ENCODE data around the gene WDR91. TPM values are rescaled to one million over a fixed set of nuclear protein-coding genes. Genes with fewer than 3 reads are reported as not detected.

WDR91 gene
- 14.3 TPM for total RNA-seq
- polyA plus RNA-seq, result 19.8 TPM
- long read RNA-seq, donor 1, result 0 reads
- long read RNA-seq, donor 2, result 0 reads
- long read RNA-seq, donor 3, partial matches to known transcripts, result 0 of 1 reads
- long read RNA-seq, donor 3, other reads (novel, unspliced or antisense), result 0 of 1 reads
- long read RNA-seq, donor 4, full-length matches to known transcripts, result 1 of 1 reads
- long read RNA-seq, donor 4, partial matches to known transcripts, result 0 of 1 reads
- long read RNA-seq, donor 4, other reads (novel, unspliced or antisense), result 0 of 1 reads
- long read RNA-seq, donor 5, full-length matches to known transcripts, result 6 of 6 reads
- long read RNA-seq, donor 5, partial matches to known transcripts, result 0 of 6 reads
- long read RNA-seq, donor 5, other reads (novel, unspliced or antisense), result 0 of 6 reads
- long read RNA-seq, donor 6, result 0 reads
- long read RNA-seq, donor 7, partial matches to known transcripts, result 0 of 3 reads
- long read RNA-seq, donor 7, other reads (novel, unspliced or antisense), result 0 of 3 reads
- long read RNA-seq, donor 8, result 0 reads
- long read RNA-seq, donor 9, result 0 reads
- long read RNA-seq, donor 10, full-length matches to known transcripts, result 1 of 1 reads
- long read RNA-seq, donor 10, partial matches to known transcripts, result 0 of 1 reads
- long read RNA-seq, donor 10, other reads (novel, unspliced or antisense), result 0 of 1 reads

- DNase-seq (ENCODE audit: low read depth in 6 of 9, low spot score in 9 of 9), result peak; percentile 65 to 96 (median 91)
- WGBS, result 1% methylated on average over 82 of the region's 82 CpGs
- peak within 1 kb of the TSS; percentile 78 to 94 for H3K27ac ChIP-seq (ENCODE audit: low read depth in 1 of 2, low read length in 1 of 2)
- peaks cover 7 to 13% of the 10 kb centered on the region in 2 donors for H3K4me1 ChIP-seq (ENCODE audit: control insufficient read depth in 2 of 2, insufficient read depth in 2 of 2, low read length in 2 of 2)
- H3K9me3 ChIP-seq (ENCODE audit: control insufficient read depth in 2 of 2, insufficient read depth in 1 of 2, low read length in 1 of 2), result no peaks in the 10 kb centered on the region
- H3K36me3 ChIP-seq (ENCODE audit: control insufficient read depth in 2 of 2, insufficient read depth in 2 of 2, low read length in 1 of 2), result peaks cover 3 to 4% of the 10 kb centered on the region in 2 donors
- peak within 1 kb of the TSS; percentile 79 to 90 for H3K4me3 ChIP-seq (ENCODE audit: low read length in 2 of 2)
- no peaks in the 10 kb centered on the region for H3K27me3 ChIP-seq (ENCODE audit: control insufficient read depth in 2 of 2, insufficient read depth in 1 of 2, low read length in 1 of 2)
Measured at GRCh38 chr7:135211179-135211945, at the start of gene WDR91. TSS of gene WDR91 (minus strand) at chr7:135211526. CDS start at chr7:135211502, 24 bp downstream.

GRCh38 chr7:135260470-135260869 lies 49.1 kb upstream of the WDR91 start:
- no peak overlapping the region for H3K4me3 ChIP-seq (ENCODE audit: low read length in 2 of 2)
- WGBS, result 98% methylated on average over 2 of the region's 2 CpGs
- H3K36me3 ChIP-seq (ENCODE audit: control insufficient read depth in 2 of 2, insufficient read depth in 2 of 2, low read length in 1 of 2), result no peaks in the 10 kb centered on the region
- no peaks in the 10 kb centered on the region for H3K27me3 ChIP-seq (ENCODE audit: control insufficient read depth in 2 of 2, insufficient read depth in 1 of 2, low read length in 1 of 2)
- DNase-seq (ENCODE audit: low read depth in 6 of 9, low spot score in 9 of 9), result no peak
- H3K9me3 ChIP-seq (ENCODE audit: control insufficient read depth in 2 of 2, insufficient read depth in 1 of 2, low read length in 1 of 2), result peaks cover 1 to 12% of the 10 kb centered on the region in 2 donors
- H3K27ac ChIP-seq (ENCODE audit: low read depth in 1 of 2, low read length in 1 of 2), result no peak overlapping the region
- H3K4me1 ChIP-seq (ENCODE audit: control insufficient read depth in 2 of 2, insufficient read depth in 2 of 2, low read length in 2 of 2), result no peaks in the 10 kb centered on the region

DNA sequence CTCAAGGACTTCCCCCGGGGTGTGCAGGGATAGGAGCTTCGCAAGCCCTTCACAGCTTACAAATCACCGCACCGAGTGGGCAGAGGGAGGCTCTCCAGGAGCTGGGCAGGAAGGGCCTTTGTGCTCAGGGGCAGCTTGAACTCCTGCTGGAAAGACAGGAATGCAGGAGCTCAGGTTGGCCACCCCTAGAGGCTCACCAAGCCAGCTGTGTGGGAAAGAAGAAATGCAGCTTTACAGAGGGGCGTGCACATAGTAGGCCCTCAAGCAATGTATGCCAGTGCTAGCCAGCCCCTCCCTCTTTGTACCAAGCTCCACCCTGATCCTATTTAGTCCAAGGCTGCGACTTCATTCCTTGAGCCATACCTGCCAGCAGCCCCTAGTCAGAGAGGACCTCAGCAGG lies 48.4 kb upstream of the WDR91 start:
- H3K4me3 ChIP-seq (ENCODE audit: low read length in 2 of 2), result no peak overlapping the region
- no peak overlapping the region for H3K27ac ChIP-seq (ENCODE audit: low read depth in 1 of 2, low read length in 1 of 2)
- no peak for DNase-seq (ENCODE audit: low read depth in 6 of 9, low spot score in 9 of 9)
- peaks cover 1 to 12% of the 10 kb centered on the region in 2 donors for H3K9me3 ChIP-seq (ENCODE audit: control insufficient read depth in 2 of 2, insufficient read depth in 1 of 2, low read length in 1 of 2)
- no peaks in the 10 kb centered on the region for H3K27me3 ChIP-seq (ENCODE audit: control insufficient read depth in 2 of 2, insufficient read depth in 1 of 2, low read length in 1 of 2)
- H3K36me3 ChIP-seq (ENCODE audit: control insufficient read depth in 2 of 2, insufficient read depth in 2 of 2, low read length in 1 of 2), result no peaks in the 10 kb centered on the region
- 97% methylated on average over 6 of the region's 6 CpGs for WGBS
- no peaks in the 10 kb centered on the region for H3K4me1 ChIP-seq (ENCODE audit: control insufficient read depth in 2 of 2, insufficient read depth in 2 of 2, low read length in 2 of 2)

GRCh38 chr7:135258585-135258984 lies 47.3 kb upstream of the WDR91 start:
- Histone ChIP-seq H3K27ac (ENCODE audit: low read depth in 1 of 2, low read length in 1 of 2) (no peak overlapping the region), H3K4me1 (ENCODE audit: control insufficient read depth in 2 of 2, insufficient read depth in 2 of 2, low read length in 2 of 2) (no peaks in the 10 kb centered on the region), H3K4me3 (ENCODE audit: low read length in 2 of 2) (no peak overlapping the region), H3K36me3 (ENCODE audit: control insufficient read depth in 2 of 2, insufficient read depth in 2 of 2, low read length in 1 of 2) (no peaks in the 10 kb centered on the region), H3K27me3 (ENCODE audit: control insufficient read depth in 2 of 2, insufficient read depth in 1 of 2, low read length in 1 of 2) (no peaks in the 10 kb centered on the region), H3K9me3 (ENCODE audit: control insufficient read depth in 2 of 2, insufficient read depth in 1 of 2, low read length in 1 of 2) (peaks cover under 1 to 7% of the 10 kb centered on the region in 2 donors)
- no peak for DNase-seq (ENCODE audit: low read depth in 6 of 9, low spot score in 9 of 9)
- 92% methylated on average over 3 of the region's 3 CpGs for WGBS

DNA sequence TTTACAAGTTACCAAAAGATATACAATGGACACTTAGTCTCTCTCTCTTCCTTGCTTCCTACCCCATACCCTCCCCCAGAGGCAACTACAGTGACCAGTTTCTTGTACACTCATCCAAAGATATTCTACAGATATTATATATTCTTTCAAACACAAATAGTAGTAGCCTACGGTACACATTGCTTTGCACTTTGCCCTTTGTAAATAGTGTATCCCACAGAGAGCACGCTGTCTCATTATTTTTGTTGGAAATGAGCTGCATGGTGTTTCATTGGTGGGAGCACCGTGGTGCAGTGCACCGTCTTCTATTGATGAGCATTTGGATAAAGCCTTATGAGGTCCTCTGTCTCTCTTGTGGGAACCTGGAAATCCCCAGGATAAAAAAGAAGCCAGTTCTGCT lies 46.5 kb upstream of the WDR91 start:
- 83% methylated on average over 4 of the region's 4 CpGs for WGBS
- no peaks in the 10 kb centered on the region for H3K36me3 ChIP-seq (ENCODE audit: control insufficient read depth in 2 of 2, insufficient read depth in 2 of 2, low read length in 1 of 2)
- H3K4me1 ChIP-seq (ENCODE audit: control insufficient read depth in 2 of 2, insufficient read depth in 2 of 2, low read length in 2 of 2), result no peaks in the 10 kb centered on the region

GRCh38 chr7:135253851-135254771 lies 42.8 kb upstream of the WDR91 start:
- Histone ChIP-seq H3K4me1 (ENCODE audit: control insufficient read depth in 2 of 2, insufficient read depth in 2 of 2, low read length in 2 of 2) (peaks cover 0 to 3% of the 10 kb centered on the region in 2 donors), H3K36me3 (ENCODE audit: control insufficient read depth in 2 of 2, insufficient read depth in 2 of 2, low read length in 1 of 2) (no peaks in the 10 kb centered on the region), H3K9me3 (ENCODE audit: control insufficient read depth in 2 of 2, insufficient read depth in 1 of 2, low read length in 1 of 2) (no peaks in the 10 kb centered on the region), H3K4me3 (ENCODE audit: low read length in 2 of 2) (no peak overlapping the region), H3K27me3 (ENCODE audit: control insufficient read depth in 2 of 2, insufficient read depth in 1 of 2, low read length in 1 of 2) (no peaks in the 10 kb centered on the region), H3K27ac (ENCODE audit: low read depth in 1 of 2, low read length in 1 of 2) (peak overlapping the region in 1 of 2 donors; percentile 5)
- DNase-seq (ENCODE audit: low read depth in 6 of 9, low spot score in 9 of 9), result peak in 1 of 9 donors; percentile 16
- 44% methylated on average over 9 of the region's 9 CpGs for WGBS

More for the DNA sequence above, 46.5 kb upstream of the WDR91 start:
- Histone ChIP-seq H3K4me3 (ENCODE audit: low read length in 2 of 2) (no peak overlapping the region), H3K27me3 (ENCODE audit: control insufficient read depth in 2 of 2, insufficient read depth in 1 of 2, low read length in 1 of 2) (no peaks in the 10 kb centered on the region), H3K27ac (ENCODE audit: low read depth in 1 of 2, low read length in 1 of 2) (no peak overlapping the region), H3K9me3 (ENCODE audit: control insufficient read depth in 2 of 2, insufficient read depth in 1 of 2, low read length in 1 of 2) (no peaks in the 10 kb centered on the region)
- no peak for DNase-seq (ENCODE audit: low read depth in 6 of 9, low spot score in 9 of 9)

- WGBS, result 91% methylated on average over 4 of the region's 4 CpGs
- H3K9me3 ChIP-seq (ENCODE audit: control insufficient read depth in 2 of 2, insufficient read depth in 1 of 2, low read length in 1 of 2), result peaks cover 0 to 4% of the 10 kb centered on the region in 2 donors
Measured at GRCh38 chr7:135251496-135252391, 40.4 kb upstream of the WDR91 start.

More at GRCh38 chr7:135251496-135252391, 40.4 kb upstream of the WDR91 start:
- Histone ChIP-seq H3K27ac (ENCODE audit: low read depth in 1 of 2, low read length in 1 of 2) (no peak overlapping the region), H3K27me3 (ENCODE audit: control insufficient read depth in 2 of 2, insufficient read depth in 1 of 2, low read length in 1 of 2) (no peaks in the 10 kb centered on the region), H3K4me1 (ENCODE audit: control insufficient read depth in 2 of 2, insufficient read depth in 2 of 2, low read length in 2 of 2) (peaks cover 0 to 3% of the 10 kb centered on the region in 2 donors), H3K4me3 (ENCODE audit: low read length in 2 of 2) (no peak overlapping the region), H3K36me3 (ENCODE audit: control insufficient read depth in 2 of 2, insufficient read depth in 2 of 2, low read length in 1 of 2) (no peaks in the 10 kb centered on the region)
- DNase-seq (ENCODE audit: low read depth in 6 of 9, low spot score in 9 of 9), result no peak
